NB4 (cell line): ENCODE results near the gene HGF.

Experiments used
- DNase-seq: peaks from one replicate; pipeline ENCODE4 v3.0.0; 2010; ENCODE audit warnings: low read depth
- H3K4me3 ChIP-seq: one replicate; pipeline ENCODE4 v1.5.1; 2011; ENCODE audit warnings: mild to moderate bottlenecking, low read depth, low read length, moderate library complexity
- CTCF ChIP-seq: IDR thresholded peaks from one replicate; pipeline ENCODE4 v1.5.1; 2012; ENCODE audit warnings: low read depth, low read length
- MAX ChIP-seq: IDR thresholded peaks from 2 replicates; pipeline ENCODE4 v1.6.1; 2011; ENCODE audit warnings: low read depth, low read length
- MYC ChIP-seq: IDR thresholded peaks from 2 replicates; pipeline ENCODE4 v1.6.1; 2011; ENCODE audit warnings: low read depth, low read length
- POLR2A ChIP-seq: IDR thresholded peaks from 2 replicates; pipeline ENCODE4 v1.6.1; 2011; ENCODE audit warnings: mild to moderate bottlenecking; ENCODE audit not compliant: insufficient read length; ENCODE audit errors: extremely low read depth

The HGF gene

GRCh38 chr7:81707196-81707595 is 62.7 kb downstream of the HGF start:
- DNase-seq: no peak
- H3K4me3 ChIP-seq: no peak overlapping the region
- TF ChIP-seq MYC (no peak), MAX (no peak), POLR2A (no peak), CTCF (no peak)

GRCh38 chr7:81705206-81705605 is 64.6 kb downstream of the HGF start:
- TF ChIP-seq POLR2A (no peak), MAX (no peak), CTCF (no peak), MYC (no peak)

GRCh38 chr7:81704595-81704994 is 65.3 kb downstream of the HGF start:
- no peak for DNase-seq
- no peak for TF ChIP-seq MAX
- no peak for TF ChIP-seq CTCF
- no peak for TF ChIP-seq POLR2A
- no peak for TF ChIP-seq MYC

More at GRCh38 chr7:81705206-81705605, 64.6 kb downstream of the HGF start:
- no peak for DNase-seq
- H3K4me3 ChIP-seq: no peak overlapping the region

GRCh38 chr7:81698965-81699364 is 70.9 kb downstream of the HGF start:
- DNase-seq: no peak
- no peak for TF ChIP-seq CTCF
- no peak for TF ChIP-seq MAX
- TF ChIP-seq MYC: no peak
- TF ChIP-seq POLR2A: no peak
- no peak overlapping the region for H3K4me3 ChIP-seq

More at GRCh38 chr7:81704595-81704994, 65.3 kb downstream of the HGF start:
- no peak overlapping the region for H3K4me3 ChIP-seq

- H3K4me3 ChIP-seq: no peak overlapping the region
- TF ChIP-seq MAX: no peak
- no peak for TF ChIP-seq CTCF
- TF ChIP-seq POLR2A: no peak
- TF ChIP-seq MYC: no peak
- DNase-seq: no peak
These were observed 75.1 kb downstream of the HGF start for GRCh38 chr7:81694711-81695110.

GRCh38 chr7:81693894-81694293 is 76.0 kb downstream of the HGF start:
- no peak for DNase-seq
- no peak overlapping the region for H3K4me3 ChIP-seq
- TF ChIP-seq MYC (no peak), CTCF (no peak), POLR2A (no peak), MAX (no peak)
